Gastroesophageal sphincter (tissue), 4 donors: ENCODE measurements around the gene NCKAP5. TPM values are rescaled to one million over a fixed set of nuclear protein-coding genes. Genes with fewer than 3 reads are reported as not detected.

Source experiments
- ATAC-seq: fragments of 150-250 bp; one replicate; pipeline ENCODE4 v1.9.1; 2016; ENCODE audit warnings: mild to moderate bottlenecking, moderate library complexity
- H3K27ac ChIP-seq, 4 donors: fragments of 200-600 bp; sonication (generic) in 3 of 4; 1 replicate in 3 of 4; 2 replicates in 1 of 4; pipeline ENCODE4 v1.5.1; 2016 to 2019
- H3K27me3 ChIP-seq: fragments of 200-600 bp; sonication (generic); one replicate; pipeline ENCODE4 v1.5.1; 2019
- H3K36me3 ChIP-seq, 2 donors: fragments of 200-600 bp; sonication (generic); one replicate each; pipeline ENCODE4 v1.5.1; 2019; ENCODE audit warnings: control low read depth in 1 of 2
- H3K4me1 ChIP-seq, 3 donors: fragments of 200-600 bp; sonication (generic); 1 replicate in 2 of 3; 2 replicates in 1 of 3; pipeline ENCODE4 v1.5.1; 2016 to 2019; ENCODE audit warnings: control low read depth in 2 of 3
- H3K4me3 ChIP-seq, 2 donors: fragments of 200-600 bp; sonication (generic); one replicate each; pipeline ENCODE4 v1.5.1; 2019; ENCODE audit warnings: mild to moderate bottlenecking in 1 of 2, moderate library complexity in 1 of 2
- H3K9me3 ChIP-seq, 3 donors: fragments of 200-600 bp; sonication (generic); one replicate each; pipeline ENCODE4 v1.5.1; 2017 to 2019; ENCODE audit warnings: control low read depth in 2 of 3
- CTCF ChIP-seq, 4 experiments: fragments of 200-600 bp in 2 of 4; fragments of 450-650 bp in 2 of 4; sonication (generic) in 1 of 4; IDR thresholded peaks; one replicate each; pipeline ENCODE4 v1.5.1; 2017 to 2019; ENCODE audit warnings: antibody characterized with exemption in 4 of 4, mild to moderate bottlenecking in 2 of 4, moderate library complexity in 2 of 4
- EP300 ChIP-seq: sonication (generic); formaldehyde crosslinking; IDR thresholded peaks from one replicate; pipeline ENCODE4 v1.6.1; 2017; ENCODE audit warnings: antibody characterized with exemption, mild to moderate bottlenecking
- POLR2A ChIP-seq, 2 donors: fragments of 450-650 bp; IDR thresholded peaks; one replicate each; pipeline ENCODE4 v1.6.1; 2017; ENCODE audit warnings: antibody characterized with exemption in 2 of 2, mild to moderate bottlenecking in 2 of 2, moderate library complexity in 1 of 2
- POLR2AphosphoS5 ChIP-seq: sonication (generic); formaldehyde crosslinking; IDR thresholded peaks from one replicate; pipeline ENCODE4 v1.6.1; 2017; ENCODE audit warnings: antibody characterized with exemption
- WGBS, 2 donors: methylation state at CpG; one replicate each; pipeline ENCODE4 v1.1.5; 2018; ENCODE audit warnings: low coverage in 1 of 2; 5-methylcytosine and 5-hydroxymethylcytosine counted together
- total RNA-seq, 4 donors: library from RNA; depleted of rRNA; stranded (reverse); fragments of >200 nt; gene quantifications; one replicate each; pipeline ENCODE4 v1.1.0, GENCODE V29; 2016

The NCKAP5 gene
- total RNA-seq, 4 donors from 2014 or later, result 0.16 to 0.57 (median 0.33) TPM

GRCh38 chr2:133198678-133199077 lies 369.6 kb downstream of the NCKAP5 start:
- H3K4me1 ChIP-seq, result no peaks in the 10 kb centered on the region
- H3K36me3 ChIP-seq, result no peaks in the 10 kb centered on the region
- TF ChIP-seq POLR2A (IDR thresholded peaks at IDR 0.05) (no peak), POLR2AphosphoS5 (no peak), CTCF (IDR thresholded peaks at IDR 0.05) (no peak)
- WGBS, 2 donors, result 33 to 71% methylated on average over 1 of the region's 1 CpG
- no peak overlapping the region for H3K27ac ChIP-seq
- peaks cover 0 to 9% (median 0%) of the 10 kb centered on the region in 3 donors for H3K9me3 ChIP-seq
- H3K4me3 ChIP-seq, result no peak overlapping the region
- H3K27me3 ChIP-seq, result no peaks in the 10 kb centered on the region
- ATAC-seq, result no peak

- TF ChIP-seq POLR2AphosphoS5 (no peak), EP300 (no peak), CTCF (IDR thresholded peaks at IDR 0.05) (no peak), POLR2A (IDR thresholded peaks at IDR 0.05) (no peak)
- H3K27me3 ChIP-seq, result no peaks in the 10 kb centered on the region
- no peaks in the 10 kb centered on the region for H3K36me3 ChIP-seq
- H3K9me3 ChIP-seq, result peaks cover 0 to 15% (median 0%) of the 10 kb centered on the region in 3 donors
- WGBS, 2 donors, result 84% methylated on average over 2 of the region's 2 CpGs; no CpG with 5 or more reads in 1 of the 2 donors
- no peak for ATAC-seq
- H3K27ac ChIP-seq, result no peak overlapping the region
- no peak overlapping the region for H3K4me3 ChIP-seq
- no peaks in the 10 kb centered on the region for H3K4me1 ChIP-seq
These were observed 371.1 kb downstream of the NCKAP5 start for GRCh38 chr2:133197156-133197555.

- Histone ChIP-seq H3K9me3 (peaks cover 0 to 13% (median 0%) of the 10 kb centered on the region in 3 donors), H3K27me3 (no peaks in the 10 kb centered on the region), H3K36me3 (no peaks in the 10 kb centered on the region), H3K4me1 (no peaks in the 10 kb centered on the region), H3K4me3 (no peak overlapping the region), H3K27ac (no peak overlapping the region)
- no peak for ATAC-seq
- WGBS, 2 donors, result 81 to 83% methylated on average over 3 to 4 of the region's 5 CpGs
- TF ChIP-seq POLR2A (IDR thresholded peaks at IDR 0.05), result no peak
- TF ChIP-seq EP300, result no peak
- TF ChIP-seq CTCF (IDR thresholded peaks at IDR 0.05), result no peak
- no peak for TF ChIP-seq POLR2AphosphoS5
These were observed 373.4 kb downstream of the NCKAP5 start for GRCh38 chr2:133194777-133195335.

GRCh38 chr2:133194362-133194655 lies 374.0 kb downstream of the NCKAP5 start:
- no peak for ATAC-seq
- Histone ChIP-seq H3K4me1 (no peaks in the 10 kb centered on the region), H3K27me3 (no peaks in the 10 kb centered on the region), H3K27ac (no peak overlapping the region), H3K9me3 (peaks cover 0 to 13% (median 0%) of the 10 kb centered on the region in 3 donors), H3K36me3 (no peaks in the 10 kb centered on the region), H3K4me3 (no peak overlapping the region)
- TF ChIP-seq POLR2A (IDR thresholded peaks at IDR 0.05) (no peak), EP300 (no peak), POLR2AphosphoS5 (no peak), CTCF (IDR thresholded peaks at IDR 0.05) (no peak)
- 45 to 52% methylated on average over 4 of the region's 4 CpGs for WGBS, 2 donors

- TF ChIP-seq EP300, result no peak
- TF ChIP-seq POLR2A (IDR thresholded peaks at IDR 0.05), result no peak
- TF ChIP-seq CTCF (IDR thresholded peaks at IDR 0.05), result no peak
- no peak for TF ChIP-seq POLR2AphosphoS5
- Histone ChIP-seq H3K27ac (no peak overlapping the region), H3K9me3 (peaks cover 0 to 13% (median 0%) of the 10 kb centered on the region in 3 donors), H3K27me3 (no peaks in the 10 kb centered on the region), H3K36me3 (no peaks in the 10 kb centered on the region), H3K4me3 (no peak overlapping the region), H3K4me1 (no peaks in the 10 kb centered on the region)
- WGBS, 2 donors, result 73 to 85% methylated on average over 7 of the region's 7 CpGs
- ATAC-seq, result no peak
These were observed 374.5 kb downstream of the NCKAP5 start for GRCh38 chr2:133193544-133194361.
